ENCODE results near the gene DNAJC10.
"Not testable (repeated sequence)": the region's sequence is repeated elsewhere in the genome, so short reads cannot be mapped to it uniquely, and the experiment has no call there.

Gene DNAJC10

DNA sequence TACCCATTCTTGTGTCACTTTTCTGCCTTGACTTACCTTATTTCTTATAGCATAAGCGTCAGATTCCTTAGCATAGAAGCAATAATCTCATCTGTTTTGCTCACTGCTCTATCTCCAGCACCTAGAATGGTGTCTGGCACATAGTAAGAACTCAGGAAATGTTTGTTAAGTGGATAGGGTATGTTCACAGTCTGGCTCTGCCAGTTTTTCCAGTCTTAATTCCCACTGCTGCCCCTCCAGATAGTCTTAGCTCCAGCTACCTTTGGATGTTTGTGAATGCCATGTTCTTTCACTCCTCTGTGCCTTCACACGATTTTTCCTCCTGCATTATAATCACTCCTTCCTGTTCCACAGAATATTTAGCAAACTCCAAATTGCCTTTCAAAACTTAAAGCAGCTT is 29.0 kb downstream of the DNAJC10 start:
- no peak overlapping the region for H3K4me3 ChIP-seq (ENCODE audit: low read length)
- H3K79me2 ChIP-seq (ENCODE audit: control insufficient read depth, low read length) = peaks cover 28% of the 10 kb centered on the region
- H3K4me2 ChIP-seq (ENCODE audit: low read length) = no peak overlapping the region
- H3K4me1 ChIP-seq (ENCODE audit: control insufficient read depth, low read length) = no peaks in the 10 kb centered on the region
- H3K27ac ChIP-seq (ENCODE audit: low read depth, low read length) = no peak overlapping the region
- no peaks in the 10 kb centered on the region for H3K27me3 ChIP-seq (ENCODE audit: control insufficient read depth, low read length)
- peaks cover 4% of the 10 kb centered on the region; the same call in 1 of the 2 replicates for H3K9me3 ChIP-seq (ENCODE audit: control insufficient read depth, insufficient read depth, low read length)
- H4K20me1 ChIP-seq (ENCODE audit: control insufficient read depth, insufficient read depth, low read depth, low read length) = no peaks in the 10 kb centered on the region
- 0 out of 2 replicates have a peak, but pooled peaks cover under 1% of the 10 kb centered on the region for H3F3A ChIP-seq (ENCODE audit: control insufficient read depth, insufficient read depth)
- H3K36me3 ChIP-seq (ENCODE audit: control insufficient read depth, low read length) = peaks cover 59% of the 10 kb centered on the region
- no peaks in the 10 kb centered on the region for H3K9me2 ChIP-seq (replicated peaks; ENCODE audit: control insufficient read depth, low read length)
- TF ChIP-seq EZH2phosphoT487 (IDR thresholded peaks at IDR 0.05; ENCODE audit: borderline replicate concordance, low read length) = no peak
- TF ChIP-seq, protein P1, sequence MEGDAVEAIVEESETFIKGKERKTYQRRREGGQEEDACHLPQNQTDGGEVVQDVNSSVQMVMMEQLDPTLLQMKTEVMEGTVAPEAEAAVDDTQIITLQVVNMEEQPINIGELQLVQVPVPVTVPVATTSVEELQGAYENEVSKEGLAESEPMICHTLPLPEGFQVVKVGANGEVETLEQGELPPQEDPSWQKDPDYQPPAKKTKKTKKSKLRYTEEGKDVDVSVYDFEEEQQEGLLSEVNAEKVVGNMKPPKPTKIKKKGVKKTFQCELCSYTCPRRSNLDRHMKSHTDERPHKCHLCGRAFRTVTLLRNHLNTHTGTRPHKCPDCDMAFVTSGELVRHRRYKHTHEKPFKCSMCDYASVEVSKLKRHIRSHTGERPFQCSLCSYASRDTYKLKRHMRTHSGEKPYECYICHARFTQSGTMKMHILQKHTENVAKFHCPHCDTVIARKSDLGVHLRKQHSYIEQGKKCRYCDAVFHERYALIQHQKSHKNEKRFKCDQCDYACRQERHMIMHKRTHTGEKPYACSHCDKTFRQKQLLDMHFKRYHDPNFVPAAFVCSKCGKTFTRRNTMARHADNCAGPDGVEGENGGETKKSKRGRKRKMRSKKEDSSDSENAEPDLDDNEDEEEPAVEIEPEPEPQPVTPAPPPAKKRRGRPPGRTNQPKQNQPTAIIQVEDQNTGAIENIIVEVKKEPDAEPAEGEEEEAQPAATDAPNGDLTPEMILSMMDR (IDR thresholded peaks at IDR 0.05; ENCODE audit: low read depth, low read length, poor library complexity, severe bottlenecking) = no peak

DNA sequence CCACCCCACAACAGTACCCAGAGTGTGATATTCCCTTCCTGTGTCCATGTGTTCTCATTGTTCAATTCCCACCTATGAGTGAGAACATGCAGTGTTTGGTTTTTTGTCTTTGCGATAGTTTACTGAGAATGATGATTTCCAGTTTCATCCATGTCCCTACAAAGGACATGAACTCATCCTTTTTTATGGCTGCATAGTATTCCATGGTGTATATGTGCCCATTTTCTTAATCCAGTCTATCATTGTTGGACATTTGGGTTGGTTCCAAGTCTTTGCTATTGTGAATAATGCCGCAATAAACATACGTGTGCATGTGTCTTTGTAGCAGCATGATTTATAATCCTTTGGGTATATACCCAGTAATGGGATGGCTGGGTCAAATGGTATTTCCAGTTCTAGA is 29.8 kb downstream of the DNAJC10 start:
- H3F3A ChIP-seq (ENCODE audit: control insufficient read depth, insufficient read depth); H4K20me1 ChIP-seq (ENCODE audit: control insufficient read depth, insufficient read depth, low read depth, low read length); H3K27ac ChIP-seq (ENCODE audit: low read depth, low read length); H3K27me3 ChIP-seq (ENCODE audit: control insufficient read depth, low read length); H3K4me1 ChIP-seq (ENCODE audit: control insufficient read depth, low read length); H3K4me3 ChIP-seq (ENCODE audit: low read length); H3K4me2 ChIP-seq (ENCODE audit: low read length); H3K9me3 ChIP-seq (ENCODE audit: control insufficient read depth, insufficient read depth, low read length); H3K9me2 ChIP-seq (replicated peaks; ENCODE audit: control insufficient read depth, low read length): not testable (repeated sequence)
- peaks cover 35% of the 10 kb centered on the region for H3K79me2 ChIP-seq (ENCODE audit: control insufficient read depth, low read length)
- peaks cover 59% of the 10 kb centered on the region for H3K36me3 ChIP-seq (ENCODE audit: control insufficient read depth, low read length)

DNA sequence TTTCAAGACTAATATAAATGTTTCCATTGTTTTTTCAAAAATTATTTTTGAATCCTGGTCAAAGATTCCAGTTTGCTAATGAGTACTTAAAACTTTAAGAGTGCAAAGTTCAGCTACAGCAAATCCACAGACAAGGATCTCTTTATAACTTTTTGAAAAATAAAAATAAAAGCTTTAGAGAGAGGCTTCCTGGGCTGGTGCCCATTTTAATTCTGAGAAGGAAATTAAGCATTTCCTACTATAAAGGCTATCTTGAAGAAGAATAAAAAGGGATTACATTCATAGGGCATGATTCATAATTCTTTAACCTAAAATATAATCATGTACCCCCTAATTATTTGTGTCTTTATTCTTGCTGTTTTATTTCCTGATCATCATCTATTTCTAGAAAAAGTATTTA is 38.2 kb downstream of the DNAJC10 start:
- peaks cover 94% of the 10 kb centered on the region for H3K36me3 ChIP-seq (ENCODE audit: control insufficient read depth, low read length)
- H3K4me1 ChIP-seq (ENCODE audit: control insufficient read depth, low read length) = no peaks in the 10 kb centered on the region
- TF ChIP-seq EZH2phosphoT487 (IDR thresholded peaks at IDR 0.05; ENCODE audit: borderline replicate concordance, low read length) = no peak
- TF ChIP-seq, protein P1 (IDR thresholded peaks at IDR 0.05; ENCODE audit: low read depth, low read length, poor library complexity, severe bottlenecking) = no peak

DNA sequence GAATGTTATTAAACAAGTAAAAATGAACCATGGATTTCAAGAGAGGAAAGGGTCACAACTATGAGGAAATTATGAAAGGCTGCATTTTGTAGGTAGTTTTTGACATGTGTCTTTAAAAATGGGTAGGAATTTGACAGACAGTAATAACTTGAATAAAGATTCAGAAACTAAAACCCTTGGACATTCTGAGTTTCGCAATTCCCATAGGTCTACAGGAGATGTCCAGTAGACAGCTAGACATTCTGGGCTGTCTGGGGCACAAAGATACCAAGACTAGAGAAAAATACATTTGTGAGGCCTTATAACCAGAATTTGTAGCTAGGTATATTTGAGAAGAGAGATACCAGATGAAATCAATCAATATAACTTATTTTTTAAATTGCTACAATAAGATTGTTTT is 42.3 kb downstream of the DNAJC10 start:
- Histone ChIP-seq H3K4me3 (ENCODE audit: low read length) (no peak overlapping the region), H3K27me3 (ENCODE audit: control insufficient read depth, low read length) (no peaks in the 10 kb centered on the region), H3K27ac (ENCODE audit: low read depth, low read length) (no peak overlapping the region), H3K36me3 (ENCODE audit: control insufficient read depth, low read length) (peaks cover 98% of the 10 kb centered on the region), H3K4me1 (ENCODE audit: control insufficient read depth, low read length) (no peaks in the 10 kb centered on the region), H3K9me3 (ENCODE audit: control insufficient read depth, insufficient read depth, low read length) (no peaks in the 10 kb centered on the region), H4K20me1 (ENCODE audit: control insufficient read depth, insufficient read depth, low read depth, low read length) (no peaks in the 10 kb centered on the region), H3K79me2 (ENCODE audit: control insufficient read depth, low read length) (no peaks in the 10 kb centered on the region; the same call in 1 of the 2 replicates), H3K9me2 (replicated peaks; ENCODE audit: control insufficient read depth, low read length) (no peaks in the 10 kb centered on the region), H3K4me2 (ENCODE audit: low read length) (no peak overlapping the region), H3F3A (ENCODE audit: control insufficient read depth, insufficient read depth) (peaks cover 12% of the 10 kb centered on the region; the same call in 1 of the 2 replicates)
- no peak for TF ChIP-seq EZH2phosphoT487 (IDR thresholded peaks at IDR 0.05; ENCODE audit: borderline replicate concordance, low read length)
- TF ChIP-seq, protein P1 (IDR thresholded peaks at IDR 0.05; ENCODE audit: low read depth, low read length, poor library complexity, severe bottlenecking) = no peak

More for the DNA sequence above, 38.2 kb downstream of the DNAJC10 start:
- Histone ChIP-seq H3K27ac (ENCODE audit: low read depth, low read length) (no peak overlapping the region), H3K9me3 (ENCODE audit: control insufficient read depth, insufficient read depth, low read length) (no peaks in the 10 kb centered on the region), H3K9me2 (replicated peaks; ENCODE audit: control insufficient read depth, low read length) (no peaks in the 10 kb centered on the region), H4K20me1 (ENCODE audit: control insufficient read depth, insufficient read depth, low read depth, low read length) (no peaks in the 10 kb centered on the region), H3F3A (ENCODE audit: control insufficient read depth, insufficient read depth) (0 out of 2 replicates have a peak, but pooled peaks cover 3% of the 10 kb centered on the region), H3K79me2 (ENCODE audit: control insufficient read depth, low read length) (peaks cover 13% of the 10 kb centered on the region), H3K27me3 (ENCODE audit: control insufficient read depth, low read length) (no peaks in the 10 kb centered on the region), H3K4me2 (ENCODE audit: low read length) (no peak overlapping the region), H3K4me3 (ENCODE audit: low read length) (no peak overlapping the region)

Data from DOHH2 (cell line).